Activated T-cell treated with anti-CD3 and anti-CD28 coated beads for 48 hours (primary cell): Measurements from ENCODE around the gene ITGAV.

Experiments
- DNase-seq: peaks from one replicate; pipeline ENCODE4 v3.0.0-alpha.2; 2020; ENCODE audit warnings: low read depth

ITGAV gene

DNA sequence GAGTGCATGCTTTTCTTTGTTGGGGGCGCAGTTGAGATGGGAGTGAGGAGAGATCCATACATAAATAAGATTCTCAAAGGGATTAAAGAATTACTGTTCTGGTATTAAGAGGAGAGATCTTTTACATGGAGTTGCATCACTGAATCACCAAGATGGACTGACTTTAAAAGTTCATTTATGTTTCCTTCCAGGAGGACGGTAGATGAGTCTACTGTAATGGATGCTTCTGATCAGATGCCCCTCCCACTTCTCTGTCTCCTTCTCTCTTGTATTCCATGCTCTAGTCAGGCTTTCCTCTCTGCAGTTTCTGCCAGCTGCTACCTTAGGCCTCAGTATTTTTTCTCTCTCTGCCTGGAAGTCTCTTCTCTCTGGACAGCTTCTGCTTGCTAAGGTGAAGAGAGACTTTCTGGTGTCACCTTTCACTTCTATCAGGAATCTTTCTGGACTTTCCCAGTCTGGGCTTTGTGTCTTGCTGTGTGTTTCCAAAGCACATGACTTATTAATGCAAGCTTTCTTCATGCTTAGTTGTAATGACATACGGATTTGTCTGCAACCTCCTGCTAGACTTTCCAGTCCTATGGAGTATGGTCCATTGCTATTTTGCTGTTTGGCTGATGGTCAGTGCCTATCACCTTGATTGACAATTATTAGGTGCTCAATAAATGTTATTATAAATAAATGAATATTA lies 127.6 kb downstream of the ITGAV start:
- DNase-seq, result no peak

GRCh38 chr2:186718122-186718521 lies 128.3 kb downstream of the ITGAV start:
- no peak for DNase-seq

GRCh38 chr2:186718903-186719302 lies 129.0 kb downstream of the ITGAV start:
- DNase-seq, result no peak

DNA sequence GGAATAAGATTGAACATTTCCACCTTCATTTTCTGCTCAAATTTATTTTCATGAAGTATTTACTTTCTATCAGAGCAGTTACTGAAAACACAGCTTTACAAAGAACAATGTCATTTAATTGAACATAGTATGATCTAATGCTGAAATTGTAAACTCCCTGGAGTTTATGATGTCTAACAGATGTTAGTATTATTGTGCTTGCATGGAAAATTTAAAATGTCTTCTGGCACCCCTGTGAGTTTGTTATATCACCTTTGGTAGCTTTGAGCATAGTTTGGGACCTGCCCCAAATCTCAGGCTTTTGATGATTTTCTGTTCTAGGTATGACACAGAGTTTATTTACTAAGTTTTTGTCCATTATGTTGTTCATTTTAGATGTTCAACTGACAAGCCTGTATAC lies 132.1 kb downstream of the ITGAV start:
- DNase-seq, result no peak

DNA sequence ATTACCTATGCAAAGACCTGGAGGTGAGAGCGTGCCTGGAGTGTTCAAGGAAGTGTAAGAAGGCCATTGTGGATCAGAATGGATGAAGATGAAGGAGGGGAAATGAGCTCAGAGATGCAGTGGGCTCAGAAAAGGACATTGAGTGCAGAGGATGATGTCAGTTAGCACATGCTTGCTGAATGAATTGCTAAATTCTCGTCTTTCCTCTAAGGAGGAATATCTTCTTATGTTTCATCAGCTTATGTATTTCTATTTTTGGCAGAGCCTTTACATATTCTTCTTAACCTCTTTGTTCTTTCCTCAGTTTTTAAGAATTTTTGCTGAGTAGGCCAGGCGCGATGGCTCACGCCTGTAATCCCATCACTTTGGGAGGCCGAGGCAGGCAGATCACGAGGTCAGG lies 134.9 kb downstream of the ITGAV start:
- DNase-seq, result no peak

- no peak for DNase-seq
Observed at GRCh38 chr2:186725783-186726182, 135.9 kb downstream of the ITGAV start.

DNA sequence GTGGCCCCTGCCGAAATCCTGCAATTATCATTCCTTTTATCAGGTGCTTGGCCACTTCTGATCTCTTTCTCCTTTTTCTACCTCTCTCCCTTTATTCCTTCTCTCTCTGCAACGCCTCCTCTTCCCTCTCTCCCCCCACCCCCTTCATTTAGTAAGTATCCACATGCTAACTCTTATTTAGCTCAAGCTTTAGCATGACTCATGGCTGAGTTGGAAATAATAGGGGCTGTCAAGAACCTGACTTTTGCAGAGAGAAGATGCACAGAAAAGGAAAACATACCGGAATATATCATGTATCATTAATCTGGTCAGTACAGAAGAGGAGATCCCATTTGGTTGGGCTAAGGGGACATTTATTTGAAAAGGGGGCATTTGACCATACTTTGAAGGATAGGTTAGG lies 137.1 kb downstream of the ITGAV start:
- DNase-seq, result no peak

- DNase-seq, result no peak
Observed at GRCh38 chr2:186728631-186729030, 138.8 kb downstream of the ITGAV start.
